HCT116 (cell line): ENCODE measurements around the gene PLOD2. TPM values are rescaled to one million over a fixed set of nuclear protein-coding genes. Genes with fewer than 3 reads are reported as not detected.

Experiments
- ATAC-seq: fragments of 200-7000 bp; cut with Tn5 transposase; 2 replicates; pipeline ENCODE4 v1.9.1; 2020; ENCODE audit warnings: mild to moderate bottlenecking, moderate library complexity
- BruUV-seq: library from RNA; stranded (reverse); fragments of 400-500 nt; replicated peaks from 2 replicates; lab custom pipeline; 2021; lab: Mats Ljungman, UMichigan
- CTCF ChIA-PET: fragments of 300-600 bp; sonication (Branson Sonifier 250); formaldehyde crosslinking; loops from one replicate; lab custom pipeline; 2021; ENCODE audit warnings: antibody characterized with exemption; lab: Charles Lee
- POLR2A ChIA-PET: fragments of 300-600, 350-600 bp; sonication (Branson Sonifier 250); formaldehyde crosslinking; loops from one replicate; lab custom pipeline; 2021; ENCODE audit warnings: antibody characterized with exemption; lab: Charles Lee
- RAD21 ChIA-PET, 2 experiments: fragments of 300-600 bp; sonication (Branson Sonifier 250); formaldehyde crosslinking; loops; one replicate each; lab custom pipeline; 2023; ENCODE audit warnings: low total read pairs in 2 of 2; ENCODE audit not compliant: uncharacterized antibody in 2 of 2, unreplicated experiment in 2 of 2, low non-redundant PET in 1 of 2; lab: Charles Lee
- DNase-seq: peaks from one replicate; pipeline ENCODE4 v3.0.0-alpha.2; 2010; ENCODE audit warnings: low read depth, low spot score
- H2AFZ ChIP-seq: fragments of 200-600 bp; shearing (Covaris generic), sonication (generic); 2 replicates; pipeline ENCODE4 v1.6.1; 2017; ENCODE audit warnings: low read depth, mixed run types, mixed read lengths, antibody characterized with exemption, low read length; ENCODE audit not compliant: poor library complexity, severe bottlenecking
- H3K27ac ChIP-seq: 2 replicates; pipeline ENCODE4 v1.5.1; 2012; ENCODE audit warnings: low read depth, low read length
- H3K27me3 ChIP-seq: fragments of 200-600 bp; sonication (generic); 2 replicates; pipeline ENCODE4 v1.6.1; 2016; ENCODE audit warnings: mixed run types, low read length, mixed read lengths; ENCODE audit not compliant: insufficient read depth
- H3K36me3 ChIP-seq, 2 experiments: fragments of 200-500 bp in 1 of 2; fragments of 200-600 bp in 1 of 2; sonication (Bioruptor generic) in 1 of 2; sonication (generic) in 1 of 2; 2 replicates each; pipeline versions ENCODE4 v1.5.1 to v1.6.1; 2014 to 2016; ENCODE audit warnings: low read length in 2 of 2, inconsistent platforms in 1 of 2, mixed read lengths in 1 of 2, mixed run types in 1 of 2; ENCODE audit not compliant: insufficient read depth in 2 of 2, control insufficient read depth in 1 of 2
- H3K4me1 ChIP-seq, 2 experiments: fragments of 200-600 bp in 1 of 2; sonication (generic) in 1 of 2; 2 replicates each; pipeline versions ENCODE4 v1.5.1 to v1.6.1; 2012 to 2017; ENCODE audit warnings: low read length in 2 of 2, inconsistent platforms in 1 of 2, mild to moderate bottlenecking in 1 of 2, mixed read lengths in 1 of 2, mixed run types in 1 of 2, moderate library complexity in 1 of 2; ENCODE audit not compliant: insufficient read depth in 2 of 2, control insufficient read depth in 1 of 2
- H3K4me2 ChIP-seq: fragments of 200-600 bp; sonication (generic); 2 replicates; pipeline ENCODE4 v1.6.1; 2017; ENCODE audit warnings: mixed run types, low read length, mixed read lengths
- H3K4me3 ChIP-seq, 2 experiments: fragments of 200-600 bp in 1 of 2; sonication (generic) in 1 of 2; replicated peaks in 1 of 2; 2 replicates each; pipeline ENCODE4 v1.5.1; 2011 to 2016; ENCODE audit warnings: low read length in 2 of 2, control low read depth in 1 of 2, low read depth in 1 of 2, mild to moderate bottlenecking in 1 of 2, mixed read lengths in 1 of 2, mixed run types in 1 of 2
- H3K79me2 ChIP-seq: fragments of 200-600 bp; sonication (generic); 2 replicates; pipeline ENCODE4 v1.6.1; 2017; ENCODE audit warnings: mild to moderate bottlenecking, mixed run types, low read length, moderate library complexity, mixed read lengths; ENCODE audit not compliant: insufficient read depth
- H3K9ac ChIP-seq: fragments of 200-600 bp; sonication (generic); 2 replicates; pipeline ENCODE4 v1.6.1; 2016; ENCODE audit warnings: low read length, mixed read lengths
- H3K9me2 ChIP-seq: fragments of 200-600 bp; sonication (generic), shearing (Covaris generic); 2 replicates; pipeline ENCODE4 v1.6.1; 2017; ENCODE audit warnings: mixed run types, mild to moderate bottlenecking, moderate library complexity; ENCODE audit not compliant: insufficient read depth
- H3K9me3 ChIP-seq, 2 experiments: fragments of 200-500 bp in 1 of 2; fragments of 200-600 bp in 1 of 2; sonication (Bioruptor generic) in 1 of 2; sonication (generic) in 1 of 2; 2 replicates each; pipeline ENCODE4 v1.6.1; 2014 to 2017; ENCODE audit warnings: low read length in 2 of 2, mixed read lengths in 2 of 2, inconsistent platforms in 1 of 2, low read depth in 1 of 2, mild to moderate bottlenecking in 1 of 2, mixed run types in 1 of 2, moderate library complexity in 1 of 2; ENCODE audit not compliant: control insufficient read depth in 1 of 2, insufficient read depth in 1 of 2
- H4K20me1 ChIP-seq: fragments of 200-600 bp; sonication (generic), shearing (Covaris generic); 2 replicates; pipeline ENCODE4 v1.6.1; 2017; ENCODE audit warnings: mixed run types, mild to moderate bottlenecking, moderate library complexity; ENCODE audit not compliant: insufficient read depth
- CBX3 ChIP-seq: IDR thresholded peaks from 2 replicates; pipeline ENCODE4 v1.6.1; 2012; ENCODE audit warnings: low read depth
- EGR1 ChIP-seq: IDR thresholded peaks from 2 replicates; pipeline ENCODE4 v1.6.1; 2012; ENCODE audit warnings: low read depth
- JUND ChIP-seq: IDR thresholded peaks from 2 replicates; pipeline ENCODE4 v1.6.1; 2012
- RAD21 ChIP-seq: IDR thresholded peaks from 2 replicates; pipeline ENCODE4 v1.6.1; 2012; ENCODE audit warnings: low read depth, mild to moderate bottlenecking
- SIN3A ChIP-seq: IDR thresholded peaks from 2 replicates; pipeline ENCODE4 v1.6.1; 2012; ENCODE audit warnings: low read depth
- SP1 ChIP-seq: IDR thresholded peaks from 2 replicates; pipeline ENCODE4 v1.6.1; 2012; ENCODE audit warnings: low read depth
- TCF7L2 ChIP-seq: IDR thresholded peaks from 2 replicates; pipeline ENCODE4 v1.7.0; 2011; ENCODE audit warnings: borderline replicate concordance, inconsistent platforms; ENCODE audit not compliant: insufficient read depth, insufficient read length; ENCODE audit errors: extremely low read depth
- intact Hi-C: fragments of 100-400 bp; cut with micrococcal nuclease; formaldehyde crosslinking; loops from 2 replicates; pipeline ENCODE4 v1.10.0; 2022
- total RNA-seq: library from RNA; stranded (reverse); gene quantifications from one replicate; pipeline ENCODE4 v1.2.1, GENCODE V29; 2021; ENCODE audit not compliant: unreplicated experiment
- TF ChIP-seq, protein P1 (sequence below): IDR thresholded peaks from 2 replicates; pipeline ENCODE4 v1.6.1; 2011; ENCODE audit warnings: mild to moderate bottlenecking, low read length, moderate library complexity; ENCODE audit not compliant: insufficient replicate concordance; ENCODE audit errors: extremely low read depth
- TF ChIP-seq, protein P2 (sequence below): IDR thresholded peaks from 2 replicates; pipeline ENCODE4 v1.6.1; 2012

The PLOD2 gene
- total RNA-seq, 1 experiment from 2014 or later, result 25.8 TPM

DNA sequence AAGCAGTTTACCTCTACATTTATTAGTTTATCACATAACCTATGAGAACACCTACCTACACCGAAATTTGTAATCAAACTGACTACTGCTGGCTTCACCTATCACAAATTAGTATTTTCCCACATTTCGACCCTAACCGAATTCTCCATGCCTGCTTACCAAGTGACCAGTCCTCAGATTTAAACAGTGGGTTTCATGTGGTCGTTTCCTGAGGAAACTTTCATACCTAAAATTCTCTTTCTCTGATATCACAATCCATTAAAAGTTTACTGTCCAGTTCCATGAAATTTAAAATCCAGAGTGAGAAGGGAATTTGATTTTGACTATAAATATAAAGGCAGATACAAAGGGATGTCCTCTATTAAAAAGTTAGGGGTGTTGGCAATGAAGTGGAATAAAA is 1.9 kb downstream of the PLOD2 start (continued):
- TF ChIP-seq, protein P1, sequence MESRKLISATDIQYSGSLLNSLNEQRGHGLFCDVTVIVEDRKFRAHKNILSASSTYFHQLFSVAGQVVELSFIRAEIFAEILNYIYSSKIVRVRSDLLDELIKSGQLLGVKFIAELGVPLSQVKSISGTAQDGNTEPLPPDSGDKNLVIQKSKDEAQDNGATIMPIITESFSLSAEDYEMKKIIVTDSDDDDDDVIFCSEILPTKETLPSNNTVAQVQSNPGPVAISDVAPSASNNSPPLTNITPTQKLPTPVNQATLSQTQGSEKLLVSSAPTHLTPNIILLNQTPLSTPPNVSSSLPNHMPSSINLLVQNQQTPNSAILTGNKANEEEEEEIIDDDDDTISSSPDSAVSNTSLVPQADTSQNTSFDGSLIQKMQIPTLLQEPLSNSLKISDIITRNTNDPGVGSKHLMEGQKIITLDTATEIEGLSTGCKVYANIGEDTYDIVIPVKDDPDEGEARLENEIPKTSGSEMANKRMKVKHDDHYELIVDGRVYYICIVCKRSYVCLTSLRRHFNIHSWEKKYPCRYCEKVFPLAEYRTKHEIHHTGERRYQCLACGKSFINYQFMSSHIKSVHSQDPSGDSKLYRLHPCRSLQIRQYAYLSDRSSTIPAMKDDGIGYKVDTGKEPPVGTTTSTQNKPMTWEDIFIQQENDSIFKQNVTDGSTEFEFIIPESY, result no peak
- no peak for TF ChIP-seq SIN3A
- TF ChIP-seq JUND, result no peak
- TF ChIP-seq RAD21, result no peak
- TF ChIP-seq, protein P2, sequence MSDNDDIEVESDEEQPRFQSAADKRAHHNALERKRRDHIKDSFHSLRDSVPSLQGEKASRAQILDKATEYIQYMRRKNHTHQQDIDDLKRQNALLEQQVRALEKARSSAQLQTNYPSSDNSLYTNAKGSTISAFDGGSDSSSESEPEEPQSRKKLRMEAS, result no peak
- TF ChIP-seq TCF7L2, result no peak
- TF ChIP-seq CBX3, result no peak
- no peak for TF ChIP-seq SP1
- TF ChIP-seq, all 23 proteins: peak for 0

DNA sequence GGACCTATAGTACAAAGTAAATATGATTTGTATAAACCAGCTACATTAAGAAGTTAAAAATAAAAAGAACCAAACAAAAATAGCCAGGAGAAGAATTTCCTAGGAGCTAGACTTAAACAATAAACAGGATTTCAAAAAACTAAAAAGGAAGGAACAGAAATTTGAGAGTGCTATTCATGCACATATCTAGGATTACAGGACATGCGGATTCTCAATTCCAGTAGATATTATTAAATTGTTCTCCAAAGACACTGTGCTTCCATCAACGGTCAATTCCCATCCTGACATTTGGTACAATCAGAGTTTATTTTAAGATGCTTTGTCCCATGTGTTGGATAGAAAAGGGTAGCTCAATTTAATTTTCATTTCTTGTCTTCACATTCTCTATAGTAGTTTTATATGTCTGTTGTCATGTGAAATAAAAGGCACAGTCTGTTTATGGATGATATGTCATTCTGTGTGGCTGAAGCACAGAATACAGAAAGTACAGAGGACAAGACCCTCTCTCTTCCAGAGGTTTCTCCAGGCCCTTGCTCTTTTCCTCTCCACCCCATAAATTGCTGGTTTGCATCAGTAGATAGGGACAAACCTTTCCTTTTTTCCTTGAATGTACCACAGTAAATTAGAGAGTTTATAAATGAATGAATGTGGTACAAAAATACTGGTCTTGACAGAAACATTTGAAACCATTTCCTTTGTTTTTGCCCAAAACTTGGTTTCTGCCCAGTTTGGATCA is 3.5 kb downstream of the PLOD2 start:
- no TSS peak for BruUV-seq
- H2AFZ ChIP-seq, result no peak overlapping the region
- intact Hi-C loops, result no loop called here
- no peak for TF ChIP-seq EGR1
- H3K4me2 ChIP-seq, result no peak overlapping the region
- no peak overlapping the region for H3K9ac ChIP-seq
- ChIA-PET RAD21 (no interaction called here), CTCF (interaction anchor here (1.6 kb wide), 1 partner anchor 32 kb away, joined by 4 read pairs; no protein-coding TSS in a partner anchor), POLR2A (no interaction called here)
- no peak for ATAC-seq
- H3K9me3 ChIP-seq, result no peaks in the 10 kb centered on the region
- H3K79me2 ChIP-seq, result no peaks in the 10 kb centered on the region
- H3K9me2 ChIP-seq, result no peaks in the 10 kb centered on the region
- H3K27ac ChIP-seq, result no peak overlapping the region
- no peak for DNase-seq
- no peaks in the 10 kb centered on the region for H4K20me1 ChIP-seq
- no peak overlapping the region for H3K4me3 ChIP-seq
- peaks cover 9 to 20% of the 10 kb centered on the region in 2 experiments; a peak in 3 of 4 replicates for H3K4me1 ChIP-seq
- H3K36me3 ChIP-seq, result no peaks in the 10 kb centered on the region
- no peaks in the 10 kb centered on the region for H3K27me3 ChIP-seq
